Measurements from ENCODE around the gene RAB35. TPM values are rescaled to one million over a fixed set of nuclear protein-coding genes. Genes with fewer than 3 reads are reported as not detected.

RAB35 gene
- total RNA-seq, 2 donors from 2014 or later: 26.7 to 42.2 TPM

Small RNA genes lying within 50 kb of the gene (microRNA-seq; reads per million reads assigned to microRNA genes)
- gene MIR4498: 0 reads per million in 2 donors

Other genes starting within 250 kb of the RAB35 start
- 1 to 10 TPM; 1.7 to 3.1 TPM for gene CIT, start 239.4 kb downstream of the RAB35 start, total RNA-seq
- 10 to 100 TPM; 12.6 to 13.4 TPM for gene BICDL1, start 127.5 kb downstream of the RAB35 start, total RNA-seq
- 10 to 100 TPM; 36.1 to 51.9 TPM for gene GCN1, start 78.0 kb upstream of the RAB35 start, total RNA-seq
- gene RPLP0, start 84.4 kb upstream of the RAB35 start, total RNA-seq: 1,000 to 10,000 TPM; 1,049 to 1,054 TPM
- 10 to 100 TPM; 70.3 to 86.1 TPM for gene PXN, start 149.0 kb upstream of the RAB35 start, total RNA-seq
- over 10,000 TPM; 14,688 to 67,133 TPM for gene RNU4-2, start 175.2 kb upstream of the RAB35 start, total RNA-seq
- gene RNU4-1, start 176.5 kb upstream of the RAB35 start, total RNA-seq: 1,000 to 10,000 TPM; 1,261 to 6,779 TPM
- gene SIRT4, start 185.6 kb upstream of the RAB35 start, total RNA-seq: 1 to 10 TPM; 2.8 to 5.8 TPM
- not detected for gene PLA2G1B, start 211.0 kb upstream of the RAB35 start, total RNA-seq